Muscle of arm (tissue), 12 donors: ENCODE measurements around the gene ATXN7L1. TPM values are rescaled to one million over a fixed set of nuclear protein-coding genes. Genes with fewer than 3 reads are reported as not detected.

Experiments used
- DNase-seq: peaks from one replicate; pipeline ENCODE4 v3.0.0-alpha.2; 2013
- polyA plus RNA-seq, 12 donors: library from polyadenylated mRNA; unstranded; fragments of 120-200 nt; gene quantifications; one replicate each; pipeline ENCODE4 v1.2.1, GENCODE V29; 2013; ENCODE audit not compliant: insufficient read length in 12 of 12

The ATXN7L1 gene
- polyA plus RNA-seq, 12 donors: 6.3 to 19.2 (median 8.0) TPM; not detected in 1

- no peak for DNase-seq
Measured at GRCh38 chr7:105756367-105756766, 120.0 kb downstream of the ATXN7L1 start.

GRCh38 chr7:105752671-105753275 lies 123.6 kb downstream of the ATXN7L1 start:
- DNase-seq: no peak

GRCh38 chr7:105751054-105751453 lies 125.3 kb downstream of the ATXN7L1 start:
- no peak for DNase-seq

GRCh38 chr7:105748701-105749100 lies 127.7 kb downstream of the ATXN7L1 start:
- DNase-seq: no peak

- DNase-seq: no peak
Measured at GRCh38 chr7:105745681-105746330, 130.6 kb downstream of the ATXN7L1 start.

GRCh38 chr7:105744258-105744657 lies 132.1 kb downstream of the ATXN7L1 start:
- no peak for DNase-seq

- no peak for DNase-seq
Measured at GRCh38 chr7:105743351-105744090, 132.9 kb downstream of the ATXN7L1 start.

GRCh38 chr7:105742787-105743186 lies 133.6 kb downstream of the ATXN7L1 start:
- DNase-seq: no peak

GRCh38 chr7:105741982-105742381 lies 134.4 kb downstream of the ATXN7L1 start:
- no peak for DNase-seq

GRCh38 chr7:105738133-105738532 lies 138.3 kb downstream of the ATXN7L1 start:
- DNase-seq: no peak

- DNase-seq: no peak
Measured at GRCh38 chr7:105734233-105734632, 142.2 kb downstream of the ATXN7L1 start.

GRCh38 chr7:105731042-105731441 lies 145.4 kb downstream of the ATXN7L1 start:
- no peak for DNase-seq

GRCh38 chr7:105728028-105728427 lies 148.4 kb downstream of the ATXN7L1 start:
- no peak for DNase-seq

- DNase-seq: no peak
Measured at GRCh38 chr7:105724688-105725087, 151.7 kb downstream of the ATXN7L1 start.

- no peak for DNase-seq
Measured at GRCh38 chr7:105723572-105723971, 152.8 kb downstream of the ATXN7L1 start.

GRCh38 chr7:105721571-105722104 lies 154.8 kb downstream of the ATXN7L1 start:
- DNase-seq: no peak

- no peak for DNase-seq
Measured at GRCh38 chr7:105719919-105720318, 156.5 kb downstream of the ATXN7L1 start.

GRCh38 chr7:105719395-105719794 lies 157.0 kb downstream of the ATXN7L1 start:
- DNase-seq: no peak

- no peak for DNase-seq
Measured at GRCh38 chr7:105718511-105718925, 157.9 kb downstream of the ATXN7L1 start.

GRCh38 chr7:105715528-105715927 lies 160.9 kb downstream of the ATXN7L1 start:
- DNase-seq: no peak

GRCh38 chr7:105713488-105714465 lies 162.6 kb downstream of the ATXN7L1 start:
- DNase-seq: no peak
